ENCODE results near the gene PRRG3.

Gene PRRG3

DNA sequence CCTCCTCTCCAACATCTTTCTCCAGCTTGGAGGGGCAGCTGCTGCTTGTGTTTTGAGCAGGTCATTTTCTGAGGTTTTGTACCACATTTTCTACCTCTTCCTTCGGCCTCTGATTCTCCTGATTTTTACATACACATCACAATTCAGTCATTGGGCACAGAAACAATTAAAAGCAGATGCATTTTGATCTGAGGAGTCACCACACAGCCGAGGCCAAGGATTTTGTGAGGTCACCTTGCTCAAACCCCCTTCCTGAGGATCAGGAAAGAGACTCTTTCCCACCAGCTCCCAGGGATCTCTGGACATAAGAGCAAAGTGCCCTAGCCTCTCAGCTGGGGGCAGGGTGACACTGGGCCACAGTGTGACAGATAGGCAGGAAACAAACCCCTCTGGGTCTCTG is 15.2 kb downstream of the PRRG3 start:
- no peak for DNase-seq

DNA sequence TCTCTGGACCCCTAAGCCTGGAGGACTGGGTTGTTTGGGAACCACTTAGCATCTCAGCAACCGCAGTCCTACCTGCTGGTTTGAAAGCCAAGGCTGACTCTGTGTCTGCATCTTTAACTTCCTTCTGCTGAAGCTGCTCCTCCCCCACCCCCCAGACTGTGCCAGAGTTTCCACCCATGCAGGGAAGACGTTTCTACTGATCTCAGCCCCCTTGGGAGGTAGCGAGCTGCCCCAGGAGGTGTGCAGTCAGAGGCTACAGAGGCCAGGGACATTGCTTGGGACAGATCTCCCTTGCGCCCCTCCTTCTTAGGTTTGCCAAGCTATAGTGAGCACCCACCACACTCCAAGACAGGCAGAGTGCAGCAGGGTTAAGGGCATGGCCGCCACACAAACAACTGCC is 15.9 kb downstream of the PRRG3 start:
- no peak for DNase-seq

- DNase-seq, result no peak
These were observed 16.5 kb downstream of the PRRG3 start for GRCh38 chrX:151711787-151712186.

- no peak for DNase-seq
These were observed 17.0 kb downstream of the PRRG3 start for GRCh38 chrX:151712253-151712652.

- DNase-seq, result no peak
These were observed 18.6 kb downstream of the PRRG3 start for GRCh38 chrX:151713849-151714248.

- no peak for DNase-seq
These were observed 19.1 kb downstream of the PRRG3 start for GRCh38 chrX:151714362-151714761.

DNA sequence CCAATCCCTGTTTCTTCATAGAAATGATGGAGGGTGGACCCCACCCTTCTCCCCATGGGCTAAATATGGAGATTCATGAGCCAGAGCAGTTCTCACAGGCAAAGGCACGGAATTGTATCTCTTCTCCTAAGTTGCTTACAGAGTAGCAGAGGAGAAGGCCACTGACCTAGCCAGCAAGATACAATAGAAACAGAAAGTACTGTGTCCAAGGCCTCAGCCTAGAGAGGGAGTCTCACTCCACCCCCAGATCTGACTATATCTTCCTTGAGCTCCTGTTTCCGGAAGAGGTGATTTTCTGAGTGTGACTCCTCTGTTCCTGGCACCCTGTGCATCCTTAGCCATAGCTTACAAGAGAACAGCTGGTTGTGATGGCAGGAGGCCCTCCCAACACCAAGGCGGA is 20.5 kb downstream of the PRRG3 start, which contains the start of gene FATE1:
Gene FATE1, plus strand, starts transcription at position 284 of the 400 bp plus-strand sequence. Its CDS starts 85 bp downstream, at position 369.
- DNase-seq, result no peak

DNA sequence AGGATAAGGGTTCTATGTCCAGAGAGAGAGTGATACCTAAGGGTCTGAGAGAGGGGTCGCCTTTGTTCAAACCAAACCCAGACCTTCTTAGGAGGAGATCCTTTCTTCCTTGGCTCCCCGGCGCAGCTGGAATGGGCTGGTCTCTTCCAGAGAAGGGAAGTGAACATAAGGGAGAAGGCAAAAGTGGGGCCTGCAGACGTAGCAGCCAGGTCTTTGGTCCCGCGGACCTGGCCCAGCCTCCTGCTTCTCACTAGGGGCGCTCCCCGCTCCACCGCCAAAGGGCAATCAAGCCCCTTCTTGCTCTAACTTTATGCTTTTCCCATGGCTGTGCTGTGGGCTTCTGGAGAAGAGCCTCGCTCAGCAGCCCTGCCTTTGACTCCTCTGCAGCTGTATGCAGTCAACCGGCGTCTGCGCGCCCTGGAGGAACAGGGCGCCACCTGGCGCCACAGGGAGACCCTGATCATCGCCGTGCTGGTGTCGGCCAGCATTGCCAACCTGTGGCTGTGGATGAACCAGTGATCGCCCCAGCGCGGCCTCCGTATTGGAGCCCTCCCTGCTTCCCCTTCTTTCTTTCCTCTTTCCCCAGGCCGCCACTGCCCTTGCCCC is 27.1 kb downstream of the PRRG3 start:
- no peak for DNase-seq

GRCh38 chrX:151723156-151723760 is 28.0 kb downstream of the PRRG3 start:
- DNase-seq, result no peak

DNA sequence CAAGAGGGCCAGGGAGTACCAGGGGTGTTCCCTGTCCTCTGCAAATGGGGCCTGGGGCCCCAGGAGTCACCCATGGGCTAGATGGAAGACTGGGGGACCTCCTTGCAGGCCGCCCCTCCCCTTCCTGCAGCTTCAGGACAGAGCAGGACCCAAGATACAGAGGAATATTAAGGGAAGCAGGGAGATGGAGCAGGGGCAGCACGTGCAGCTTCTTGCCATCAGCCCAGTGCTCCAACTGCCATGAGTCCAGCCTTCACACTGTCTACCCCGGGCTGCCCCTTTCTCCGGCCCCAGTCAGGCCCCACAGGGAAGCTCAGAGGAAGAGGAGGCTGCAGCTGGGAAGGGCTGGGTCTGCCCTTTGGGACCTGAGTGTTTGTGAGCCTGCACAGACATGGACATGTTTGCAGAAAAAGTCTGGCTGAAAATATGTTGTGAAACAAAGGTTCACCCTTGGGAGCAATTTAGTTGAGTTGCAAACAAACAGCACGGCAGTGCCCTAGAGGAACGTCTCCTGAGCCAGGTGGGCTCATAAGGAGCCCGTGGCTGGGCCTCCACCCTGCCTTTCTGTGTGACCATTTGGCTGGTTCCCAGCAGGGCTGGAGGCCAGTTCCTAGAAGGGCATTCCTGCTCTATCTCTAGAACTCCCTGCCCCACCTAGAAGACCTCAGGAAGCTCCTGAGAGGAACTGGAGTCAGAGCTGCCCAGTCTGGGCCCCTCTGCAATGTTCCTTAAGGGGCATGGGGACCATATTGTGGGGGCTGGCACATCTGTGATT is 29.5 kb downstream of the PRRG3 start:
- DNase-seq, result no peak

GRCh38 chrX:151725338-151725614 is 30.0 kb downstream of the PRRG3 start:
- no peak for DNase-seq

DNA sequence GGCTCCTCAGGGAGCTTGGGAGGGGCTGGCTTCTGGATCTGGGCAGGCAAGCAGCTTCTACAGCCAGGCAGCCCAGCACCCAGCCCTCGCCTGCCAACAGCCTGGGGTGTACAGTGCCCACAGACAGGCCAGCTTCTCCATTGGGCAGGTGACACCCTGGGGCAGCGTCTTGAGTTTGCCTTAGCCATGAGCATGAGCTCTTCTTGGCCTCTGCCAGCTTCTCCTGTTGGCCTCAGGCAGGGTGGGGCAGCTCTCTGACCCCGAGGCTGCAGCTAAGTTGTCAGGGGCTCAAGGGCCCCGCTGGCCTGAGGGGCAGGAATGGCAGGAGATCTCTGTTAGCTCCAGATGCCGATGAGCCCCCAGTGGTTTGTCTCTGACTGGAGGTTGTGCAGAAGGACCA is 31.5 kb downstream of the PRRG3 start:
- DNase-seq, result no peak

- no peak for DNase-seq
These were observed 32.1 kb downstream of the PRRG3 start for GRCh38 chrX:151727346-151727745.

GRCh38 chrX:151729056-151729725 is 33.9 kb downstream of the PRRG3 start:
- DNase-seq, result no peak

DNA sequence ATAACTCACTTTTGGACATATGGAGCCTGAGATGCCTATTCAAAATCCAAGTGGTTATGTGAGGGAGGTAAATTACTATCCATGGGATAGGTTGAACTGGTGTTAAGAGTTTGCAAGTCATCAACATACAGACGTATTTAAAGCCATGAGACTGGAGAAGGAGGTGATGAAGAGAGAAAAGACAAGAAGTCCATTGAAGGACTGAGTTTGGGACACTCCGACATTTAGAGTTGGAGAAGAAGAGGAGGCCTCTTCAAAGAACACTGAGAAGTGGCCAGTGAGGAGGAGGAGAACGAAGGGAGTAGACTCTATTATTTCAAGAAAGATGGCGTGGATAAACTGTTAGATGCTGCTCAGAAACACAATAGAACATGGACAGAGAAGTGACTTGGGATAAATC is 39.2 kb downstream of the PRRG3 start, which contains the start of gene CNGA2:
Gene CNGA2, plus strand, starts transcription at position 301 of the 400 bp plus-strand sequence. CDS start 3,738 bp downstream, outside the sequence.
- no peak for DNase-seq

DNA sequence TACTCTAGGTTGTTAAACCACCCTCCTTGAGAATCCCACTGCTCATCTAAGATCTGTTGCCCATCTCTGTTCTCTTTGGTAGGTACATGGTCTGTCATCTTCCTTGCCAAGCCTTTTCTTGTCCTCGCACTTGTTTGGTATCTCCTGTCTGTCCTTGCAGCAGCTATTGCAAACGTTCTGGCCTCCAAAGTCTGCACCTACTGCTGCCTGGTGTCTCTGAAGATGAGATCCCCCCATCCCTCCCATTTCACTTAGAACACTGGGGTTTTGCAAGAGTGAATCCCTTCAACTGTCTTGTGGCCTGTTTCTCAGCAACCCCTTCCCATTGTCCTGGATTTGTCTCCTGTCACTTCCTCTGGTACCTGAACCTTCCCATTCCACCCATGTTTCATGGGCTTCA is 40.0 kb downstream of the PRRG3 start:
- no peak for DNase-seq

- no peak for DNase-seq
These were observed 41.4 kb downstream of the PRRG3 start for GRCh38 chrX:151736685-151737084.

GRCh38 chrX:151737494-151737893 is 42.2 kb downstream of the PRRG3 start:
- DNase-seq, result no peak

GRCh38 chrX:151738751-151739150 is 43.5 kb downstream of the PRRG3 start:
- DNase-seq, result no peak

DNA sequence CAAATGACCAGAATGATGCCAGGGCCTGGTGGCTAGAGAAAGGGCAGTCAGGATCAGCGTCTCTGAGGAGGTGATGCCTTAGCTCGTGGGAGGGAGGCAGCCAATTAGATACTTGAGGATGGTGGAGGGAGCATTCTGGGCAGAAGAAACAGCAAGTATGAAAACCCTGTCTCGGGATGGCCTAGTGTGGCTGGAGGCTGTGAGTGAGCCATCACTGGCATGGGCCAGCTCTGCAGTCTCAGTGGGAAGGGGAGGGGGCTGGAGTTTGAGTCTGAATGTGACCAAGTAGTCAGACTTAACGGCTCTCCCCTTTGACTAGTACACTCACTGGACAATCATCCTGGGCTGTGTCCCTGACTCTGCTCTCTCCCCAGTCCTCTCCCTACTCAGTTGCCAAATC is 46.3 kb downstream of the PRRG3 start:
- no peak for DNase-seq

DNA sequence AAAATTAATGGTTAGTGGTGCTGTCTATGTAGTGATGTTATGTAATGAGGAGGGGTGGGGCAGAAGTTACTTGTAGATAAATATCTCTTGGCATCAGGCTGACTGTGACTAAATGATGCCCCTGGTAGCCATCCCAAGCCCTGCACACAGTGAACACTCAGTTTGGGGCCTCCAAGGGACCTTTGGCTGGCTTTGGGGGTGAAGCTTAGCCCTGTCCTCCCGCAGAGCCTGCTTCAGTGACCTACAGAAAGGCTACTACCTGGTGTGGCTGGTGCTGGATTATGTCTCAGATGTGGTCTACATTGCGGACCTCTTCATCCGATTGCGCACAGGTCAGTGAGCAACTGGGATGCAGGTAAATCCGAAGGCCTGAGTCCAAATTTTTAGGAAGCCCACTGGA is 47.1 kb downstream of the PRRG3 start:
- DNase-seq, result no peak

DNA sequence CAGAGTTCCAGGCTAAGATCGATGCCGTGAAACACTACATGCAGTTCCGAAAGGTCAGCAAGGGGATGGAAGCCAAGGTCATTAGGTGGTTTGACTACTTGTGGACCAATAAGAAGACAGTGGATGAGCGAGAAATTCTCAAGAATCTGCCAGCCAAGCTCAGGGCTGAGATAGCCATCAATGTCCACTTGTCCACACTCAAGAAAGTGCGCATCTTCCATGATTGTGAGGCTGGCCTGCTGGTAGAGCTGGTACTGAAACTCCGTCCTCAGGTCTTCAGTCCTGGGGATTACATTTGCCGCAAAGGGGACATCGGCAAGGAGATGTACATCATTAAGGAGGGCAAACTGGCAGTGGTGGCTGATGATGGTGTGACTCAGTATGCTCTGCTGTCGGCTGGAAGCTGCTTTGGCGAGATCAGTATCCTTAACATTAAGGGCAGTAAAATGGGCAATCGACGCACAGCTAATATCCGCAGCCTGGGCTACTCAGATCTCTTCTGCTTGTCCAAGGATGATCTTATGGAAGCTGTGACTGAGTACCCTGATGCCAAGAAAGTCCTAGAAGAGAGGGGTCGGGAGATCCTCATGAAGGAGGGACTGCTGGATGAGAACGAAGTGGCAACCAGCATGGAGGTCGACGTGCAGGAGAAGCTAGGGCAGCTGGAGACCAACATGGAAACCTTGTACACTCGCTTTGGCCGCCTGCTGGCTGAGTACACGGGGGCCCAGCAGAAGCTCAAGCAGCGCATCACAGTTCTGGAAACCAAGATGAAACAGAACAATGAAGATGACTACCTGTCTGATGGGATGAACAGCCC is 48.6 kb downstream of the PRRG3 start:
- no peak for DNase-seq

DNA sequence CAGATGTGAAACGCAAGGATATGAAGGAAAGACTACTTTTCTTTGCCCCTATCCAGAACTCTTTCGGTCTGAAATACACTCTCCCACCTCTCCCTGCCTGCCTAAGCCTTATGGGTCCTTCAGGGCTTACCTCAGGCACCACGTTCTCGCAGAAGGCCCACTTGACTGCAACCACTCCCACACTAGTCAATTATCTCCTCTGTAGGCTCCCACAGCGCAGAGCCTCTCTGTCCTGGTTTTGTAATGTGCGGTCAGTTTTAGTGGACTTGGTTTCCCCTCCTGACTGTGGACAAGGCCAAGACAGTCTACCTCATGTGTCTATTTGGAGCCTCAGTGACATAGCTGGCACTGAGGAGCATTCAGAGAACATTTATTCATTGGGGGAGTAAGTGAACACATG is 50.4 kb downstream of the PRRG3 start:
- DNase-seq, result no peak
